NCI-H82 treated with DMSO at 0.1 percent for 48 hours (cell line): ENCODE results near the gene PLPP1.

ENCODE experiments used
- DNase-seq: peaks from one replicate; lab custom pipeline; 2025; ENCODE audit not compliant: unreplicated experiment; lab: John Stamatoyannopoulos, UW

Gene PLPP1

GRCh38 chr5:55534436-55535198 lies at the start of gene PLPP1:
Gene PLPP1 (minus strand): TSS chr5:55534964. CDS start chr5:55534629, 335 bp downstream.
- DNase-seq: peak; percentile 46

DNA sequence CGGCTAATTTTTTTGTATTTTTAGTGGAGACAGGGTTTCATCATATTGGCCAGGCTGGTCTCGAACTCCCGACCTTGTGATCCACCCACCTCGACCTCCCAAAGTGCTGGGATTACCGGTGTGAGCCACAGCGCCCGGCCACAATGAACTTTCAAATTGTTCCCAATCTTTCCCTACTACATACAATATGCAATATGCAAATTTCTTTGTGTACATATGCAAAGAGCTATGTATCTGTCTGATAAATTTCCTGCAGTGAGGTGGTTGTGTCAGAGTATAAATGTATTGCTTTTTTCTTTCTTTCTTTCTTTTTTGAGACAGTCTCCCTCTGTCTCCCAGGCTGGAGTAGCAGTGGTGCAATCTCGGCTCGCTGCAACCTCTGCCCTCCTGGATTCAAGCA lies 48.8 kb upstream of the PLPP1 start:
- DNase-seq: no peak

DNA sequence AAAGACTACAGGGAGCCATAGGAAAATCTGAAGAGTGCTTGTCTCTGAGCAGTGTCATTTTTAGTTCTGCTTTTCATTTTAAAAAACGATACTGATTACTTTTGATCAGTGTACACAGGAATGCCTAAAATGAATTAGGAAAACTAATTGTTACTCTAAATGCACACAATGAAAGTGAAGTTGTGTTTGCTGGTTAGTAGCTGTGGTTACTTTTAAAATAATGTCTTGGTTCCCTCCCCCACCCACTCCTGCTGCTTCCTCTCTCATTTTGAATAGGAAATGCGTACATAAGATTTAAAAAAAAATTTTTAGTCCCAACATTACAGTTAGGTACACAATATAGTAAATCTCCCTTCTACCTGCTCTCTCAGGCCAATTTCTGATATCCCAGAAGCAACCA lies 47.5 kb upstream of the PLPP1 start:
- DNase-seq: no peak

DNA sequence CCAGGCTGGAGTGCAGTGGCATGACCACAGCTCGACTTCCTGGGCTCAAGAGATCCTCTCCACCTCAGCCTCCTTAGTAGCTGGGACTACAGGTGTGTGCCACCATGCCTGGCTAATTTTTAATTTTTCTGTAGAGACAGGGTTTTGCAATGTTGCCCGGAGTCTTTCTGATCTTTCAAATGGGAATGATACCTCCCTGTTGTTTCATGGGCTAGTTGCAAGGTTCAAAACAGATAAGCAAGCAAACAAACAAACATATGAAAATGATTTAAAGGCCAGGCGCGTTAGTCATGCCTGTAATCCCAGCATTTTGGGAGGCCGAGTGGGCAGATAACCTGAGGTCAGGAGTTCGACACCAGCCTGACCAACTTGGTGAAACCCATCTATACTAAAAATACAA lies 45.3 kb upstream of the PLPP1 start:
- no peak for DNase-seq

DNA sequence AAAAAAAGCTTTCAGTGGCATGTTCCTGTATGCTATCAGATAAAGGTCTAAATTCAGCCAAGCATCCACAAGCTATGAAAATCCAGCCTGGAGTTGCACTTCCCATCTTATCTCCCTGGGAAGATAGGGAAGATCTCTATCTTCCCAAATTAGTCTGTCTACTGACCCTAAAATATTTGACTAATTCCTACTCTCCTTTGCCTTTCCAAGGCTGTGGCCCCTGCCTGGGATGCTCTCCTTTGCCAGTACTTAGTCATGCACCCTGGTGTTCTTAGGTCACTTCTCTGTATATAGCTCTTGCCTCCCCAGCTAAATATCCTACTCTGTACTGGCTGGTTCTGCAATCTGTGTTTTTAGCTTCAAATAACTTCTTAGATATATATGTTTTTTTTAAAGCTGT lies 44.0 kb upstream of the PLPP1 start:
- DNase-seq: no peak

GRCh38 chr5:55577353-55578060 lies 42.7 kb upstream of the PLPP1 start:
- DNase-seq: no peak

DNA sequence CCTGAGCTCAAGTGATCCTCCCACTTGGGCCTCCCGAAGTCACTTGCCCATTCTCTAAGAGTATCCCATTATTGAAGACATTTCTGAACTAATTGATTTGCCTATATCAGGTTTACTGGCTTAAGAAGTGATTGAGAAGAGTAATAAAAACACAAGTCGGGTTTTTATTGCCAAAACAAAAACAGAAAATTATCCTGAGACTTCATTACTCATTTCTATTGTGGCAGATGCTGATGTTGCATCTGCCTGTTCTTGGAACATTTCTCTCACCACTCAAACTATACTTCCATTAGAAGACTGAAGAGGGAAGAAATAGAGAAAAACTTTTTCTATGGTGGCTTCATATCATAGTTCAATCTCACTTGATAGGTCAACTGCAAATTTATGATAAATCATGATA lies 41.9 kb upstream of the PLPP1 start:
- DNase-seq: no peak

GRCh38 chr5:55575815-55576583 lies 41.2 kb upstream of the PLPP1 start:
- DNase-seq: no peak

GRCh38 chr5:55572600-55572999 lies 37.8 kb upstream of the PLPP1 start:
- DNase-seq: no peak

GRCh38 chr5:55572020-55572419 lies 37.3 kb upstream of the PLPP1 start:
- DNase-seq: no peak

- DNase-seq: no peak
These were observed 35.8 kb upstream of the PLPP1 start for GRCh38 chr5:55570570-55570969.

DNA sequence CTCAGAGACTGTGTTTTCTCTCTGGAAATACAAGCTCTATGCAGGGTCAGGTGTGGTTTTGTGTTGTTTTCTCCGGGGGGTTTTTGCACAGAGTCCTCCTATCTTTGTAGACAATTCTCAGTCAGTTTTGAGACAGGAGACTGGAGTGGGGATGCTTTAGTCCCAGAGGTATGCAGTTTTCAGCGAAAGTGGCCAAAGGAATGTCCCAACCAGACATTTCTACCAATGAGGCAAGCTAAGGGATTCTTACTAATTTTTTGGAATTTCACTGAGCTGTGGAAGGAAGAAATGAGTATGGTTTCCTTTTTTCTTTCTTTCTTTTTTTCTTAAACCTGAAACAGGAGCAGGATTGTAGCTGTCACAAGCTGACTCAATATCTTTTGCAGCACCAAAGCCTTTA lies 35.3 kb upstream of the PLPP1 start:
- DNase-seq: no peak

DNA sequence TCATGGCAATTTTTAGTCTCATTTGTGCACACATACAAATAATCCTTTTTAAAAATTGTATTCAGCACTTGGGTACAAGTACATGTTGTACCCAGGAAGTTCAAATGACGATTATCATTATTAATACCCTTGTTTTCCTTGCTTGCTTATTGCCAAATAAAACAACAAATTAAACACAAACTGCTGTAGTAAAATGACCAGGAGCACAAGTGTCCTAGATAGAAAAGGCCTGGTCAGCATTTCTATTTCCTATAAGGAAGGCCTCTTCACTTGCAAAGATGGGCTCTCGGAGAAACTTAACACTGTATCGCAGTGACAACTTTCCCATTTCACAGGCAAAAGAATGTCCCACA lies 34.7 kb upstream of the PLPP1 start:
- no peak for DNase-seq

- DNase-seq: no peak
These were observed 34.1 kb upstream of the PLPP1 start for GRCh38 chr5:55568654-55569512.

- DNase-seq: no peak
These were observed 30.0 kb upstream of the PLPP1 start for GRCh38 chr5:55564721-55565120.

DNA sequence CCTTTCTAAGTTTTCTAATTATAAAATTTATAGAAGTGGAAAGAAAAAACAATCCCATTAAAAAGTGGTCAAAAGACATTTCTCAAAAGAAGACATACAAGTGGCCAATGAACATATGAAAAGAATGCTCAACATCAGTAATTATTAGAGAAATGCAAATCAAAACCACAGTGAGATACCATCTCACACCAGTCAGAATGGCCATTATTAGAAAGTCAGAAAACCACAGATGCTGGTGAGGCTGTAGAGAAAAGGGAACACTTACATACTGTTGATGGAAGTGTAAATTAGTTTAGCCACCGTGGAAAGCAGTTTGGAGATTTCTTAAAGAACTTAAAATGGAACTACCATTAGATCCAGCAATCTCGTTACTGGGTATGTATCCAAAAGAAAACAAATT lies 23.7 kb upstream of the PLPP1 start:
- DNase-seq: no peak

GRCh38 chr5:55557123-55557522 lies 22.4 kb upstream of the PLPP1 start:
- no peak for DNase-seq

DNA sequence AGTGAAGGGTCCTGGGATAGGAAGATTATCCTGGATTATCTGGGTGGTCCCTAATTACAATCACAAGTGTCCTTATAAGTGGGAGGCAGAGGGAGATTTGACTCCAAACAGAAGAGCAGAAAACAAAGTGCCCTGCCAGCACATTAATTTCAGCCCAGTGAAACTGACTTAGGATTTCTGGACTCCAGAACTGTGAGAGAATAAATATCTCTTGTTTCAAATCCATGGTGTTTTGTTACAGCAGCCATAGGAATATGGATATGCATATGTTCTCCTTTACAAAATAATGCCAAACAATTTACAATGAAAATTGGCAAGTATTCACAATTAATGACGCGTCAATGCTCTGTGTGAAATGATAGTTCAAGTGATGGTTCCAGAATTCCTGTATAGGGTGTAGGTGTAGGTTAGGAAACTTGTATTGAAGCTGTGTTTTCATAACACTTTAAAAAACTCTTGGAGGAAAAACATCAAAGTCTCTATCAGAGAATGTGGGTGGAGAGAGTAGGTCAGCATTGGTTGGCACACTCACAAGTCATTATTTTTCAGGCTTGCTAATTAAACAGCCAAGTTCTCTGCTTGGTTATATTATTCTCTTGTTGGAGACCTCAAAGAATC lies 19.9 kb upstream of the PLPP1 start:
- DNase-seq: no peak

DNA sequence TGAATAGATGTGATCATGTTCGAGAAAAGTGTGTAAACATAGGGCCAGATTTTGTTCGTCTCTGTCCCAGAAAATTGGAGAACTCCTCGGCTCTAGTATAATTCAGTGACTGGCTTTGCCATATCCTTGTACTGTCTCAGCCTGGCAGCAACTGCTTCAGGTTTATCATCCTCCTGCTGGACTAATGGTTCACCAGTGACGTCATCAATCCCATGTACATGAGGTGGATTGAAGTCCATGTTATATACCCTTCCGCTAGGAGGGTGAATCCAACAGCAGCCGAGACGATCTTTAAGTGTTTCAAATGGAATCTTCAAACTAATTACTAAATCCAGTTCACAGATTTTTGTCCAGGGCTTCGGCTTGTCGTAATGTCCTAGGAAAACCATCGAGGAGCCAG lies 17.1 kb upstream of the PLPP1 start:
- DNase-seq: no peak

GRCh38 chr5:55551358-55551757 lies 16.6 kb upstream of the PLPP1 start:
- no peak for DNase-seq

GRCh38 chr5:55547781-55548180 lies 13.0 kb upstream of the PLPP1 start:
- DNase-seq: no peak
